Measurements from ENCODE around the gene NUP210.

The NUP210 gene

DNA sequence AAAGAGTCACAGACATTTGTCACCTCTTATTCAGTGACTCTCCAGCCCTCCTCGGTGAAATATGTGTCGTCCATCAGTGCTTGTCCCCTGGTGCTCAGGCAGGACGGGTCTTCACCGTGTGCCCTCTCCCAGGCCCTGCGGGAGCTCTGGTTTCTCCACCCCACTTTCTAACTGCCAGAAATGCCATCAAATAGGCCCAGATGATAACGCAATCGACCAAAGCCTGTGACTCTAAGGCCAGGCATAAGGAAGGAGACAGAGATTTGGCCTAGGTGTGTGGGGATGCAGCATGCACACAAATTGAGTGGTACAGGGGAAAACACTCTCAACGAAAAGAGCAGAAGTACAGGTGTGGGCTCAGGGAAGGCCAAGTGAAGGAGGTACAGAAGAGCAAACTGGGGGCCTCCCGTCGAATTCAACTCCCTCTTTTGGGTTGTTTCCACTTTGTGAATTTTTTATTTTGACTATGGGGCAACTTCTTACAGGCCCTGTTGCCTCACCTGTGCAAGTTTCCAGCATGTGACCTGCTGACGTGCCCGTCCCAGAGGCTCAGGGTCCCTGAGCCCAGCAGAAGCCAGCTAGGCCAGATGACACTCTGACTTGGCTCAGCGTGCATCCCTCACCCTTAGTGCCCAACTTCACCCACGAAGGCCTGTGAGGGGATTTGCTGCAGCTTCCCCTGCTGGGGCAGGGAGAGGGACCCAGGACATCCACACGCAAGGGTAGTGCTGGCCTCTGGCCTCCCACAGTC lies 4.7 kb downstream of the NUP210 start:
- Histone ChIP-seq H3K79me2 (ENCODE audit: insufficient read depth, low read length) (peaks cover 92% of the 10 kb centered on the region), H4K20me1 (ENCODE audit: insufficient read depth, low read length, poor library complexity, severe bottlenecking) (peaks cover 54% of the 10 kb centered on the region), H3K4me1 (ENCODE audit: insufficient read depth, low read length, poor library complexity, severe bottlenecking) (peaks cover 57% of the 10 kb centered on the region), H3K9me3 (ENCODE audit: insufficient read depth, low read depth, low read length) (no peaks in the 10 kb centered on the region), H3F3A (ENCODE audit: low read depth) (no peaks in the 10 kb centered on the region), H3K4me3 (ENCODE audit: low read length, poor library complexity, severe bottlenecking) (peak overlapping the region; percentile 80), H2AFZ (ENCODE audit: low read length) (no peak overlapping the region), H3K9me2 (replicated peaks; ENCODE audit: low read depth, low read length) (no peaks in the 10 kb centered on the region), H3K36me3 (ENCODE audit: insufficient read depth, low read length) (no peaks in the 10 kb centered on the region), H3K27me3 (ENCODE audit: insufficient read depth, low read length, poor library complexity, severe bottlenecking) (no peaks in the 10 kb centered on the region), H3K9ac (ENCODE audit: low read depth, low read length, poor library complexity, severe bottlenecking) (peak overlapping the region; percentile 72), H3K4me2 (ENCODE audit: low read depth, low read length, poor library complexity, severe bottlenecking) (peak overlapping the region; percentile 90)
- no peak for TF ChIP-seq EZH2phosphoT487 (IDR thresholded peaks at IDR 0.05; ENCODE audit: borderline replicate concordance)
- TF ChIP-seq, protein P1, sequence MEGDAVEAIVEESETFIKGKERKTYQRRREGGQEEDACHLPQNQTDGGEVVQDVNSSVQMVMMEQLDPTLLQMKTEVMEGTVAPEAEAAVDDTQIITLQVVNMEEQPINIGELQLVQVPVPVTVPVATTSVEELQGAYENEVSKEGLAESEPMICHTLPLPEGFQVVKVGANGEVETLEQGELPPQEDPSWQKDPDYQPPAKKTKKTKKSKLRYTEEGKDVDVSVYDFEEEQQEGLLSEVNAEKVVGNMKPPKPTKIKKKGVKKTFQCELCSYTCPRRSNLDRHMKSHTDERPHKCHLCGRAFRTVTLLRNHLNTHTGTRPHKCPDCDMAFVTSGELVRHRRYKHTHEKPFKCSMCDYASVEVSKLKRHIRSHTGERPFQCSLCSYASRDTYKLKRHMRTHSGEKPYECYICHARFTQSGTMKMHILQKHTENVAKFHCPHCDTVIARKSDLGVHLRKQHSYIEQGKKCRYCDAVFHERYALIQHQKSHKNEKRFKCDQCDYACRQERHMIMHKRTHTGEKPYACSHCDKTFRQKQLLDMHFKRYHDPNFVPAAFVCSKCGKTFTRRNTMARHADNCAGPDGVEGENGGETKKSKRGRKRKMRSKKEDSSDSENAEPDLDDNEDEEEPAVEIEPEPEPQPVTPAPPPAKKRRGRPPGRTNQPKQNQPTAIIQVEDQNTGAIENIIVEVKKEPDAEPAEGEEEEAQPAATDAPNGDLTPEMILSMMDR (conservative IDR thresholded peaks at IDR 0.05; ENCODE audit: low read length) = no peak

- Histone ChIP-seq H3F3A (ENCODE audit: low read depth) (no peaks in the 10 kb centered on the region), H3K36me3 (ENCODE audit: insufficient read depth, low read length) (peaks cover 1% of the 10 kb centered on the region; the same call in 1 of the 2 replicates), H2AFZ (ENCODE audit: low read length) (no peak overlapping the region), H3K4me1 (ENCODE audit: insufficient read depth, low read length, poor library complexity, severe bottlenecking) (peaks cover 57% of the 10 kb centered on the region), H4K20me1 (ENCODE audit: insufficient read depth, low read length, poor library complexity, severe bottlenecking) (peaks cover 53% of the 10 kb centered on the region), H3K79me2 (ENCODE audit: insufficient read depth, low read length) (peaks cover 96% of the 10 kb centered on the region), H3K9ac (ENCODE audit: low read depth, low read length, poor library complexity, severe bottlenecking) (peak overlapping the region; percentile 72), H3K9me3 (ENCODE audit: insufficient read depth, low read depth, low read length) (no peaks in the 10 kb centered on the region), H3K4me3 (ENCODE audit: low read length, poor library complexity, severe bottlenecking) (peak overlapping the region; percentile 80), H3K27me3 (ENCODE audit: insufficient read depth, low read length, poor library complexity, severe bottlenecking) (no peaks in the 10 kb centered on the region), H3K4me2 (ENCODE audit: low read depth, low read length, poor library complexity, severe bottlenecking) (peak overlapping the region; percentile 90), H3K9me2 (replicated peaks; ENCODE audit: low read depth, low read length) (no peaks in the 10 kb centered on the region)
- TF ChIP-seq, protein P1 (conservative IDR thresholded peaks at IDR 0.05; ENCODE audit: low read length) = no peak
- TF ChIP-seq EZH2phosphoT487 (IDR thresholded peaks at IDR 0.05; ENCODE audit: borderline replicate concordance) = no peak
Observed at GRCh38 chr3:13414040-13414729, 5.9 kb downstream of the NUP210 start.

DNA sequence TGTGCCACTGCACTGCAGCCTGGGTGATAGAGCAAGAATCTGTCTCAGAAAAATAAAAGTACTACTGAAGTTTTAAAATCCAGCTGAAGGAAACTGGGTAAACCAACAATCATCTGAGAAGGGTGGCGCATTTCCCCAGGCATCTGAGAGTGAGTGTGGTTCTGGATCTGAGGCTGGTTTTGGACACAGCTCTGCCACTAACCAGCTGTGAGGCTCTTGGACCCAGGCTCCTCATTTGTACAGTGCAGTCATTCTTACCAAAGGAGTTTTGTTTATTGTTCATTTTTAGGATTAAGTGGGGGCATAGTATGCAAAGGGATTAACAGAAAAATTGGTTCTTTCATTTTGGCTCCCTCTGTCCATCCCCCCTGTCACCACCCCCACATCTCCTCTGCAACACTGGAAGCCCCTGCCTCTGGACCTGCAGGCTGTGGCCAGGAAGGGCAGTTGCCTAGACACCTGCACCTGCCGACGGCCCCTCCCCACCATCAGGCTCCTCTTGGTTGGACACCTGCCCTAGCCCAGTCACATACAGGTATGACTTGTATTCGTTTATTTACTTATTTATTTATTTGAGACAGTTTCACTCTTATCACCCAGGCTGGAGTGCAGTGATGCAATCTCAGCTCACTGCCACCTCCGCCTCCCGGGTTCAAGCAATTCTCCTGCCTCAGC lies 8.8 kb downstream of the NUP210 start:
- peaks cover 29% of the 10 kb centered on the region for H4K20me1 ChIP-seq (ENCODE audit: insufficient read depth, low read length, poor library complexity, severe bottlenecking)
- peaks cover 6% of the 10 kb centered on the region; the same call in 1 of the 2 replicates for H3K9me3 ChIP-seq (ENCODE audit: insufficient read depth, low read depth, low read length)
- H3K9me2 ChIP-seq (replicated peaks; ENCODE audit: low read depth, low read length) = no peaks in the 10 kb centered on the region
- H3K4me1 ChIP-seq (ENCODE audit: insufficient read depth, low read length, poor library complexity, severe bottlenecking) = peaks cover 33% of the 10 kb centered on the region
- peaks cover 96% of the 10 kb centered on the region for H3K79me2 ChIP-seq (ENCODE audit: insufficient read depth, low read length)
- TF ChIP-seq, protein P1 (conservative IDR thresholded peaks at IDR 0.05; ENCODE audit: low read length) = no peak
- no peak for TF ChIP-seq EZH2phosphoT487 (IDR thresholded peaks at IDR 0.05; ENCODE audit: borderline replicate concordance)
- H3F3A ChIP-seq (ENCODE audit: low read depth) = no peaks in the 10 kb centered on the region
- H2AFZ ChIP-seq (ENCODE audit: low read length) = no peak overlapping the region
- H3K27me3 ChIP-seq (ENCODE audit: insufficient read depth, low read length, poor library complexity, severe bottlenecking) = no peaks in the 10 kb centered on the region
- H3K36me3 ChIP-seq (ENCODE audit: insufficient read depth, low read length) = peaks cover 6% of the 10 kb centered on the region; the same call in 1 of the 2 replicates
- H3K4me3 ChIP-seq (ENCODE audit: low read length, poor library complexity, severe bottlenecking) = no peak overlapping the region
- H3K4me2 ChIP-seq (ENCODE audit: low read depth, low read length, poor library complexity, severe bottlenecking) = no peak overlapping the region
- no peak overlapping the region for H3K9ac ChIP-seq (ENCODE audit: low read depth, low read length, poor library complexity, severe bottlenecking)
